TTC549 (cell line): ENCODE measurements around the gene PSMB11.

Experiments
- FAIRE-seq: peaks from 2 replicates; lab custom pipeline; 2012; peaks lifted over from hg19 to GRCh38; lab: Jason Lieb, UNC

Gene PSMB11

DNA sequence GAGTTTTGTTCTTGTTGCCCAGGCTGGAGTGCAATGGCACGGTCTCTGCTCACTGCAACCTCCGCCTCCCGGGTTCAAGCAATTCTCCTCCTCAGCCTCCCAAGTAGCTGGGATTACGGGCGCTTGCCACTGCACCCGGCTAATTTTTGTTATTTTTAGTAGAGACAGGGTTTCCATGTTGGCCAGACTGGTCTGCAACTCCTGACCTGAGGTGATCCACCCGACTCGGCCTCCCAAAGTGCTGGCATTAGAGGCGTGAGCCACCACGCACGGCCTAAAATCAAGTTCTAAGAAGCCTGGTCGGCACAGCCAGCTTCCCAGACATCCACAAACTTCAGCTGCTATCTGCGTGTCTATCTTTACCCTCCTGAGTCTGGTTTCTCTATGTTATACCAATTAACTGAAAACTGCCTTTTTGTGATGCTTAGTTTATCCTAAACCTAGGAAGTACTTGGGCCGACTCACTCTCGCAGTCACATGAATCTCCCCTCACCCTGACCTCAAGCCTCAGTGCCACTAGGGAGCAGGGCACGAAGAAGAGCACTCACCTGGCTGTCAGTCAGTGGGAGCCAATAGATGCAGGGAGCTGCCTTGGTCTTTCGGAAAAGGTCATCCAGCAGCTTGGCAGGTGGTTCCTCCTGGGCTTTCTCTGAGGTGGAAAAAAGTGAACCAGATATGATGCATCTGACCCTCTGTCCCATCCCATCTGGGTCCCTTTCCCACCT is 18.7 kb downstream of the PSMB11 start:
- no peak for FAIRE-seq

DNA sequence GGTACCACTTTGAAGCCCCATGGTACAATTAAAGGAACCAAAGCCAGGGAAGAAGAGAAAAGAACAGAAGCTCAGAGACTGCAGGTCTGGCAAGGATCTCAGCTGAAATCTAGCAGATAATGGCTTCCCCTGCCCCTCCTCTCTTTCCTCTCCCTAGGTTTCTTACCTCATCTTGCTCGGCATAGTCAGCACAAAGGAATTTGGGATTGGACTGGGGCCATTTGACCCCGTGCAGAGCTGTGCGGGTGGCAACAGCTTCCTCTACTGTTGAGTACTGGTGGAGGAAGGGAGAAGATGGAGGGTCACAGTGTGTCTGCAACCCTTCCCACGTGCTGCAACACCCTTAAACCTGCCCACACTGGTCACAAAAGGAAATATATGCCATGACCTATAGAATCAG is 20.0 kb downstream of the PSMB11 start:
- no peak for FAIRE-seq

DNA sequence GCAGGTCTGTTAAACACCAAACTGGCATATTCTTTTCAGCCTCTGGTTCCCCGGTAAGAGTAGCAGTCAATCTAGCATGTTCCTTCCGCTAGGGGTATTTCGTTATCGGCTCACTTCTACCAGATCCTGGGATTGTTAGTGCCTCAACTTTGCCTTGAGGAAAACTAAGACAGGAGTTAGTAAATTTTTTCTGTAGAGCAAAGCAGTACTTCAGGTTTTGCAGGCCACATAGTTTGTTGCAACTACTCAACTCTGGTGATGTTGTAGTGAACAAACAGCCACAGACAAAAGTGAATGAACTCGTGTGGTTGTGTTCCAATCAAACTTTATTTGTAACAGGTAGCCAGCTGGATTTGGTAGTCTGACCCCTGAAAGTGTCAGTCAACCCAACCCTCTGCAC is 21.6 kb downstream of the PSMB11 start:
- no peak for FAIRE-seq

DNA sequence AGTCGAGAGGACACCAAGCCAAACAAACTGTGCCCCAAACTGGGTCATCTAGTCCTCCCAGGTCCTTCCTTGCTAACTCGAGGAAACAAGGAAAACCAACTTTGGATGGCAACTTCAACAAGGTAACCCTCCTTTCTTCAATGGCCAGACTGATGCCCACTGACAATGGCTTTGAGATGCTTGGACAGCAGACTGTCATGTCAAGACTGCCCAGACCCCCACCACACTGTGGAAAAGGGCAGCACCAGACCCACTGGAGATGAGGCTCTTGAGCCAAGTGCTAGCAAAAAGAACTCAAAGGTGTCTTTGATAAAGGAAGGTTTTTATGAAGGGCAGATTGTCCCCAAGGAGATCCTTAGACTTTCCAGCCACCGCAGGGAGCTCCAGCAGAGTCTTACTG is 24.4 kb downstream of the PSMB11 start:
- FAIRE-seq = no peak

DNA sequence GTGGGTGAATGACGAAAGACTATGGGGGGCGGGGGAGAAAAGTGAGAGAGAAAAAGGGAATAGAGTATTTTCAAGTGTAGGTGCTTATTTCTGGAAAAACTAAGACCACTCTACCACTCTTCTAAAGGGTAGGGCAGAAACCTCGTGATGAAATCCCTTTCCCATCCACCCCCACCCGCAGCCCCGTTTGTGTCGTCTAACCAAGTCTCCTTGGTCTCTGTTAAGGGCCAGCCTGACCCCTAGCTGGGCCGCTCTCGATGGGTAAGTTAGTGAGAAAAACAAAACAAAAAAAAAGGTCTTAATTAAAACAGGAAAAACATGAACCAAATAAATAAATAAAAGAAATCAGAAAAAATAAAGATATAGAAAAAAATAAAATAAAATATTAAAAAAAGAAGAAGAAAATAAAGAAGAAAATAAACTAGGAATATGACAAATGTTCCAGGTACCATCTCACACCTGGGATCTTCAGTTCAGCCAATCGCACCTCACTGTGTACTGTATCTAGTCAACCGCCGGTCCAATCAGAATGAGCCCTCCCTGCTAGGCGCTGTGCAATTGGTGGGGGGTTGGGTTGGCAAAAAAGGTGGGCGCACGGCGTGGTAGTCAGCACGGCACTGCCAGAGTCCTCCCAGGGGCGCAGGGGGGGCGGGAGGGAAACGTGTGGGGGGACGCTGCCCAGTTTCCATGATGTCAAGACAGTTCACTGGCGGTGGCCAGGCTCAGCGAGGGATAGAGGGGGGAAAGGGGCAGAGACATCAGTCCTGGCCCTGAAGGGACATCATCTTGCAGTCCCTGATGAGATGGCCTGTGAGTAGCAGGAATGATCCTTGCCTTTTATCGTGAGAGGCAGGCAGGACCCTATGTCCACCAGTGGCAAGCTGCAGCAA is 25.1 kb downstream of the PSMB11 start:
- no peak for FAIRE-seq

DNA sequence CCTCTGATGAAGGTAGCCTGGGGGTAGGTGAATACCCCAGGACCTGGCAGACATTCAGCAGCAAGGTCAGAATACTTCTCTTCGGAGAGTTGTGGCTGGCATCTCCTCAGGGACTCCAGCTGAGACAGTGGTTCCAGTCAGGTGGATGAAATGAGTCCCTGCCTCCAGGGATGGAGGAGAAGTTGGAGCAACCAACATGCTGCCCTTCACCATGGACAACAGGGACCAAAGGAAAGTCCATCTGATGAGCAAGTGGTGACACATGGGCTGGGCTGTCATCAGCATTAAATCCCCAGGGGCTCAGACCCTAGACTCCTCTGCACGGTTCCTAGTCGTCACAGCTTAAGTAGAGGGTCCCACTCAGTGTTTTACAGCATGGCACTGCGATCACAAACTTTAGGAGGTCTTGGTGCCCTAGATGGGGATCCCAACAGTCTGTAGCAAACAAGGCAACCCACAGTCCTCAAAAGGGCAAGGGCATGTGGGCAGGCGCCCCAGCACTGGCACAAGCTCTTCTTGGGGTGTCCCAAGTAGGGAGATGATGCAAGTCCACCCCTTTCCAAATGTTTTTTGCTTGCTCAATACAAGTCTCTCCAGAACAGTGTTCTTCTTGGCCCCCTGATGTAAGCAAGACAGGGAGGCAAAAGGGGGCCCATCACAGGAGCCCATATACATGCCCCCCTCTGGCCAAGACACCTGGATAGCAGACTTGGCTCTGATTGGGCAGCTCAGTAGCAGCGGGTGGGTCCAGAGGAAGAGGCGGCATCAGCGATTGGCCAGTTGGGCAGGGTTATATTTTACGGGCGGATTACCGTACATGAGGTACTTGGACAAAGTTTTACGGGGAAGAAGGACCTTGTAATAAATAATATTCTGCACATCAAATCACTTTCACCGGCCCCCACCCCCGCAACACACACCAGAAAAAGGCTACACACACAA is 26.1 kb downstream of the PSMB11 start:
- FAIRE-seq = no peak

DNA sequence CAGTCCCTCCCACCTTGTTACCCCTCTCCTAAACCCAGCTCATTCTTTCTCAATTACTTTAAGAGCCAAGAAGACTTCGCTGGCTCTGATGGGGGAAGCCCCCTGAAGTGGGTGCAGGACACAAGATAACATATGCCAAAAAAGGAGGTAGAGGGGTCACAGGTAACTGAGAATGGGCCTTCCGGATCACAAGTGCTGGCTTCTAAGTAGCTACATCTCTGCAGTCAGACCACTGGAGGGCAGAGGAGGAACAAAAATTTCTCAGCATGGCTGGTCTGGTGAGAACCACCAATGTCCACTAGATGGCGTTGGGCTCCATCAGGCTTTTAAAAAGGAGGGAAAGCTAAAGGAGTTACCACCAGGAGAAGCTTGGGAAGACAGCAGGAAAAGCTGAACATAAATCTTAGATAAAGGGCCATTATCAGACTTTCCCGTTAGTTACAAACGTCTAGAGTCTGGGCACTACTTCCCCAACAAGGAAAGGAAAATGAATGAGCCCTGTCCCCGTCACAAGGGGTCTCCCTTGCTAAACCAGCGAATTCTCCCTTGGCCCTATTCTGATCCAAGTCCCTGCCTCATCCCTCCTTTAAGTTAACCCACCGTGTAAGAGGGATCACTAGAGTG is 26.9 kb downstream of the PSMB11 start:
- FAIRE-seq = peak; percentile 71

DNA sequence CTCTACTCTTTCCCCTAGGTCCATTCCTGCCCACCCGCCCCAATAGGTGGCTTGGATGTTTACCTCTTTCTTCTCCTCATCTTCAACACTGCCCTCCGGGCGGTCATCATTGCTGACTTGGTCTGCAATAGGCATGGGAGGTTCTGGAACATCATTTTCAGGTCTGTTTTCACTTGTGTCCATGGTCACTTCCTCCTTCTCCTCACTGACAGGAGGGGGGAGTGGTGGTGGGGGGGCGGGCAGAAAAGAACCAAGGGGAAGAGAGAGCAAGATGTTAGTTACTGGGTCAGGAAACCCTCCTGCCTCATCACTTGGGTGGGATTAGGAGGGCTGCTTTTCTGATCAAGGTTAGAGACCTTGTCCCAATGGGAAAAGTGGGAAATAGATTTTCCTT is 27.4 kb downstream of the PSMB11 start:
- no peak for FAIRE-seq

DNA sequence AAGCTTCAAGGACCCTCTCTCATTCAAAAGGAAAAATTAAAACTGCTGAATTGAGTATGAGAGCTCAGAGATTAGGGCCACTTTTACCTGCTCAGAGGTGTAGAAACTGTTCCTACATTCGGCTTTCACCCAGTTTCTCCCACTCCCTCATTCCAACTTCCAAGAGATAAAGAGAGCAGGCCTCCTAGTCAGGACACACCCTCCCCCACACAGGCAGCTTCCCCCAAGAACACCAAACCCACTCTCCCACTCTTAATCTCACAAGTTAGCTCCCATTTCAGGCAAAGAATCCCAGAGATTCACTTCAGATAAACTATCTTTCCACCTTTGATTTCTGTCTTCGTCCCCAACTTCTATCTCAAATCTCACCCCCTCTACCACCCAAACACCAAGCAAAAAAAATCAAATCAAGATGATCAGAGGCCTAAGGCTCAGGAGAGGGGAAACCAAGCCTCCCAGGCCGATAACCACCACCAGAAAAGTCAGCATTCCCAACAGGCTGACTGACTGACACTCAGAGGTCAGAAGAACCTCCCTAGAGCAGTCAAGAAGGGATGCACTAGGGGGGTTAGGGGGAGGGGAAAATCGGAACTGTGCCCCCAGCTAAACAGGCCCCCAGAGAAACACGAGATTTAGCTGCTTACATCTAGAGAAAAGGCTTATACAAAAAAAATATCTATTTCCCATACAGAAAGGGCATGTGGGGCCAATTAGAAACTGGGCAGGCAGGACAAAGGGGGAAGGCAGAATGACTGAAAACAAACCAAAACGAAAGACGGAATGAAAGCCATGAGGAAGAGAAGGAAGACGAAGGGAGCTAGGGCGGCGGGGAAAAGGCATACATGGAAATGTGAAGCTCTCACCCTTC is 28.5 kb downstream of the PSMB11 start:
- FAIRE-seq = no peak

DNA sequence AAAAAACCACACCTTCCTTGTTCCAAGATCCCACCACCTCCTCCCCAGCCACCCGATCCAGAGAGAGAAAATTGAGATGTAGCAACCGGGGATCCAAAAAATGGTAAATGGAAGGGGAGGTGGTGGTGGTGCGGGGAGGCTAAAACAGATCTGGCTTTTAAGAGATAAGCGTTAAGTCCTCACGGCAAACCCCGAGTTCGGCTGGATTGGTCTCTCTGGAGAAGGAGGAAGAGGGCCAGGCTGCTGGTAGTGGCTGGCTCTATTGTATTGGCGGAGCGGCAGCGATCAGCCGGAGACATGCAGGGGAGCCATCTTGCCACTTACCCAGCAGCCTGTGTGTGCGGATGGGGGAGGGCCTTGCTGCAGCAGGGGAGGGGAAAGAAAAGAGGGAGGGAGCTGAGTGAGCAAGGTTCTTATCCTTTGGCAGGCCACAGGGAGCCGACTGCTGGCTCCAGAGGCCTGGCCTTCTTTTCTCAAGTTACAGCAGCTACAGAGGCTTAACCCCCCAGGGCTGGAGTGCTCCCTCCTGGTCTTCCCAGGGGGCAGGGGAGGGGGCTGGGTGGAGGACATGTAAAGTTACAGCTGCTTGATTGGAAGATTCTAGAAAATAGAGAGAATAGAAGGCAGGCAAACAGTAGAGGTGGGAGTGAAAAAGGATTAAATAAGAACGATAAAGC is 29.4 kb downstream of the PSMB11 start:
- FAIRE-seq = no peak

DNA sequence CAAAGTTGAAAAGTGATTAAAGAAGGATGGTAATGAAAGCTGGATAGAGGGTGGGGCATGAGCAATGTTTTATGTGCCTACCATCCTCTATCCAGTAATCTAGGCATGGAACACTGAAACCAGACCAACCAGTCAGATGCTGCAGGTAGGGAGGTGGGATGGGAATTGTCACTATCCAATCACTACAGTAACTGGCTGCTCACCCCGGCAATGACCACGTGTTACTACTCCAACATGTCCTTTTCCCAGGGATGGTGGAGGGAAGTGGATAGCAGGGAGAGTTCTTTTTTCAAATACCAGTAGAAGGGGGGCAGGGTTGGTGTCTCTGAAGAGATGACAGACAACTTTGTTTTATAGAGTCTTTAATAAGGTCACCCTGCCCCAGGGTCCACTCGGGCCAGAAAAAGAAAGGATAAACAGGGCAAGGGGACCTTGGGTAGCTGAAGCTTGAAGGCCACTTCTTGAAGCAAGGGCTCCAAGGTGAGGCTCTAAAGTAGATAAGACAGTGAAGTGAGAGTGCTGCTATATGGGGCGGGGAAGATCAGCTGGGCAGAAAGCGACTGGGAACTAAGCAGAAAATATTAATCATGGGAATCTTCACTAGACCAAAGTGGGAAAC is 30.0 kb downstream of the PSMB11 start:
- no peak for FAIRE-seq

DNA sequence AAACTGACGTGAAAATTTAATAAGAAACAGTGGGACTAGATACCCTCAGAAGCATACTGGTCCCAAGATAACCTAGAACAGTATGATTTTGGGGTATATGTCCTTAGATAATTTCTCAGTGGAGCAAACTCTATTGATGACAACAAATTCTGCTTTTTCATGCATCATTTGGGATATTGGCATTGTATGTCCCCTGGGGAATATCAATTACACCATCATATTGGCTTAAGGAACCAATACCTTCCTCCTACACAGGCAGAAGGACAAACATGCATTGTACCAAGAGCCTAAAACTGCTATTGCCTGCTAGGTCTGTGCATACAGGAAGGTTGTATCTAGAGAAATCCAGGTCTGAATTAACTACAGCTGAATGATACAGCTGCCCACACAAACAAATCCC is 32.9 kb downstream of the PSMB11 start:
- no peak for FAIRE-seq

DNA sequence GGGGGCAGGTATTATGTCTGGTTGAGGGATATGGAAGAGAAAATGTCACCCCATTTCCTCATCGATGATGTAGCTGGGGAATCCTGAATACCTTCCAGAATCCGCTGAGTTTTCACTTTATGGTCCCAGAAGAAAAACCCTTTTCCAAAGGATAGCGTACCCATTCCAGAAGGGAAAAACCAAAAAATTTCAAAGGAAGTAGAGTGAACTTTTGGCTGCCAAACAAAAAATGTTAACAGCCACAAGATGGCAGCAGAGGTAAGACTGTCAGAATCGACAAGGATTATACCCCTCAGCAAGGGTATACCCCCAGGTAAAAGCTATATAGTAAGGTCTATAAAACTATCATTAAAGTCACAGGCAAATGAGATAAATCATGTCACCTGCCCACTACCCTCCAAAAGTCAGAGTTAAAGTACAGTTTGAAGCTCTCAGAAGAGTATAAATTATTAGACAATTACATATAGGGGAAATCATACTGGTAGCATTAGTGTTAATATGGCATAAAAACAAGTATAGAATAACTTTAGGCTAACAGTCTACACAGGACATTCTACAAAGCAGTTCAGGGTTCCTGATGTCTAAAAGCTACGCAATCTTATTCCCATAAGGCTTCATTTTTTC is 34.9 kb downstream of the PSMB11 start:
- no peak for FAIRE-seq

DNA sequence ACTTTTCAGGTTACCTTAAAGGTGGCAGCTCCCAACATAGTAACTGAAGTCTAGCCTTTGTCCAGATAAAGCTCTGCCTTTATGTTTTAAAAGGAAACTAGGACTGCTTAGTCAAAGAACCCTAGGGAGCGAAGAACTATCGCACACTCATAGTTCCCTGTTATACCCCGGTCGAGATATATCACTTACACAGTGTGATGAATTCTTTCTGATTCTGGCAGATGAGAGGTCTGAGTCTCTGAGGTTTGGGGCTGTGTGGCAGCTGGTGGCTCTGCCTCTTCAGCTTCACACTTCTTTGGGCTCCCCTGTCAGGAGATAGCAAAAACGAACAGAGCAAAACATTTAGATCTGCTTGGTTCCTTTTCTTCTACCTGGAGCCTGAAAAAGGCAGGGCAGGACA is 36.0 kb downstream of the PSMB11 start:
- FAIRE-seq = no peak

DNA sequence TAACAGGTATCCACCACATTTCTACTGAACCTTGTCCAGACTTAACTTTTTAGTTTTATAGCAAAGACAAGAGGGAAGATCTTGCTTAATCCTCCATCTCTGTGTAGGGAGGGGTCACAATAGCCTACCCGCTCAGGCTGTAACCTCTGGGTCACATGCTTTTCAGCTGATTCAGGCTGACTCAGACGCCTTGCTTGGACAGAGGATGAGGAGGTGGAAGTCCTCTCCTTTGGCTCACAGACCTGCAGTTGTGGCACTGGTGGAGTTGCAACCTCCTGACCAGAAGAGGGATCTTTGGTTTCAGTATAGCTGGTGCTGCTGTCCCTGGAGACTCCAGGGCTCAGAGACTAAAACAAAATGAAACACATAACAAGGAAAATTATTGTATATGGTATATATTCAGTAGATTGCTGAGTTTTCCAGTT is 36.7 kb downstream of the PSMB11 start:
- FAIRE-seq = no peak

DNA sequence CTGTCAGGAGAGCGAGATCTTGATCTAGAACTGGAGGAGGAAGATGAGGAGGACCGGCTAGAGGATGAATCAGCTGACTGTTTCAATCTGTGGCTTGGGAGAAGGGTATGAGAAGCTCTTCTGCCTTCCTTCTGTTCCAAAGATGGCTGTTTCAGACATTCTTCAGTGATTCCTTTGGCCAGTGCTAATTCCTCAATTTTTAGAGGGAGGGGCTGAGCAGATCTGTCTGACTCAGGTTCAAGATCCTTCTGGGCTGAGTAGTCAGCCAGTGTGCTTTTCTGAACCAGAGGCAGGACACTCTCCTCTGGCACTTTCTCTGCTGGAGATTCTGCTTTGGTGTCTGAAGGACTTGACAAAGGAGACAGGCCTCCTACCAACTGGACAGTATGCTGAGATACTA is 37.7 kb downstream of the PSMB11 start:
- no peak for FAIRE-seq

DNA sequence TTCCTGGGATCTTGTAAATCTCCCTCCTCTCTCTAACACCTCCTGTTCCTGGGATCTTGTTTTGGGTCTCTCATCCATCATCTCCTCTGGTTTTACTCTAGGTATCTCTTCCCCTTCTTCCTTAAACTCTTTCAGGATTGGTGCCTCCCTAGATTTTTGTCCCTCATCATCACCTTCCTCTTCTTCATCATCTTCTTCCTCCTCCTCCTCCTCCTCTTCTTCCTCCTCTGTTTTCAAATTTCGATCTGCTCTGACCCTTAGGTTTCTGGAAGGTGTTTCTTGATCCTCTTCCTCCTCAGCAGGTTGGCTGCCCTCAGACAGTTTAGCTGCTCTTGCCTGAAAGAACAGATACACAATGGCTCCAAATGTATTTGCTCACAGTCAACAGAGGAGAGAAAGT is 38.5 kb downstream of the PSMB11 start:
- FAIRE-seq = no peak

DNA sequence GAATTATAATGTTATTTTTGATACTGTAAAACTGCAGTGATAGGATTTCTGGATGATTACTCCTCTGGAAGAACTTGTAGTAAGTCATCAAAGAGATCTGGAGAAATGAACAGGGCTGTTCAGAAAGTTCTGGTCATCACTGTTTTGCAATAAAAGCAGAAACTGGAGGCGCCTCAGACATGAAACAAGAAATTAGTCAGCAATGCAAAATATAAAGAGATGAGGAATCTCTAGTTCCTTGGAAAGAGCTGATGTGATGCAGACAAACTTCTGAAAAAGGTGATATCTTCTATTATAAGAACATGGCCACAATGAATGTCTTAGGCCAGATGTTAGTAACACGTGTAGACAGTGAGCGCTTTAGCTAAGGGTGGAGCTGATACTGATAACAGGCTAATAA is 43.4 kb downstream of the PSMB11 start:
- FAIRE-seq = no peak

DNA sequence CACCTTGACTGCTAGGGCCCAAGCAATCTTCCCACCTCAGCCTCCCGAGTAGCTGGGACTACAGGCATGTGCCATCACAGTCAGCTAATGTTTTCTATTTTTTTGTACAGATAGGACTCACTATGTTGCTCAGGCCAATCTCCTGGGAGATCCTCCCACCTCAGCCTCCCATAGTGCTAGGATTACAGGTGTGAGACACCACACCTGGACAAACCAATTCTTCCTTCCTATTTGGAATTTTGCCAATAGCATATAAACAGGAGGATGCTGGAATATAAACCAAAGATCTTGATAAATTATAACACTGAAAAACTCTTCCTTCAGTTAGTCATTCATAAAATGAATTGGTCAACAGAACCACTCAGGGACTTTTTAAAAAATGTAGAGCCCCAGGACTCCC is 44.6 kb downstream of the PSMB11 start:
- FAIRE-seq = no peak
